Activated naive CD8-positive, alpha-beta T cell treated with anti-CD3 and anti-CD28 coated beads for 36 hours (primary cell): ENCODE measurements around the gene SLC23A2. TPM values are rescaled to one million over a fixed set of nuclear protein-coding genes. Genes with fewer than 3 reads are reported as not detected.
"Not testable (repeated sequence)": the region's sequence is repeated elsewhere in the genome, so short reads cannot be mapped to it uniquely, and the experiment has no call there.

Source experiments
- DNase-seq: peaks from one replicate; pipeline ENCODE4 v3.0.0; 2021
- H3K27ac Mint-ChIP-seq: one replicate; pipeline ENCODE4 v1.8.0; 2022; ENCODE audit warnings: mild to moderate bottlenecking, moderate library complexity, mixed read lengths
- H3K27me3 Mint-ChIP-seq: one replicate; pipeline ENCODE4 v1.8.0; 2022; ENCODE audit warnings: mild to moderate bottlenecking, mixed read lengths
- H3K36me3 Mint-ChIP-seq: one replicate; pipeline ENCODE4 v1.8.0; 2021; ENCODE audit warnings: mild to moderate bottlenecking, mixed read lengths
- H3K4me1 Mint-ChIP-seq: one replicate; pipeline ENCODE4 v1.8.0; 2021; ENCODE audit warnings: mixed read lengths
- H3K4me3 Mint-ChIP-seq: one replicate; pipeline ENCODE4 v1.8.0; 2022; ENCODE audit warnings: mild to moderate bottlenecking, moderate library complexity, mixed read lengths
- H3K9me3 Mint-ChIP-seq: one replicate; pipeline ENCODE4 v1.8.0; 2022; ENCODE audit warnings: mixed read lengths
- total RNA-seq, 2 experiments: library from RNA; stranded (reverse); gene quantifications; one replicate each; pipeline ENCODE4 v1.2.3, GENCODE V29; 2021

Gene SLC23A2
- total RNA-seq, 2 experiments from 2014 or later: 23.2 TPM

GRCh38 chr20:4855555-4855954, 145.8 kb downstream of the SLC23A2 start:
- no peak for DNase-seq
- H3K27me3 Mint-ChIP-seq: no peaks in the 10 kb centered on the region
- H3K36me3 Mint-ChIP-seq: peaks cover 11% of the 10 kb centered on the region
- no peaks in the 10 kb centered on the region for H3K9me3 Mint-ChIP-seq
- no peak overlapping the region for H3K27ac Mint-ChIP-seq
- peaks cover 2% of the 10 kb centered on the region for H3K4me1 Mint-ChIP-seq
- no peak overlapping the region for H3K4me3 Mint-ChIP-seq

GRCh38 chr20:4855097-4855496, 146.2 kb downstream of the SLC23A2 start:
- peaks cover 2% of the 10 kb centered on the region for H3K4me1 Mint-ChIP-seq
- H3K9me3 Mint-ChIP-seq: no peaks in the 10 kb centered on the region
- no peak for DNase-seq
- H3K36me3 Mint-ChIP-seq: peaks cover 8% of the 10 kb centered on the region
- no peak overlapping the region for H3K27ac Mint-ChIP-seq
- H3K27me3 Mint-ChIP-seq: no peaks in the 10 kb centered on the region
- H3K4me3 Mint-ChIP-seq: no peak overlapping the region

- Mint-ChIP-seq H3K36me3 (peaks cover 8% of the 10 kb centered on the region), H3K27ac (no peak overlapping the region), H3K9me3 (no peaks in the 10 kb centered on the region), H3K4me1 (peaks cover 2% of the 10 kb centered on the region), H3K27me3 (no peaks in the 10 kb centered on the region), H3K4me3 (no peak overlapping the region)
- DNase-seq: no peak
Observed at GRCh38 chr20:4854561-4854901, 146.8 kb downstream of the SLC23A2 start.

- Mint-ChIP-seq H3K27me3 (no peaks in the 10 kb centered on the region), H3K36me3 (peaks cover 8% of the 10 kb centered on the region), H3K9me3 (no peaks in the 10 kb centered on the region), H3K4me1 (peaks cover 2% of the 10 kb centered on the region), H3K4me3 (no peak overlapping the region), H3K27ac (no peak overlapping the region)
- no peak for DNase-seq
Observed at GRCh38 chr20:4853757-4854560, 147.4 kb downstream of the SLC23A2 start.

GRCh38 chr20:4853004-4853403, 148.3 kb downstream of the SLC23A2 start:
- DNase-seq: no peak
- no peaks in the 10 kb centered on the region for H3K27me3 Mint-ChIP-seq
- H3K4me1 Mint-ChIP-seq: peaks cover 2% of the 10 kb centered on the region
- H3K36me3 Mint-ChIP-seq: no peaks in the 10 kb centered on the region
- no peaks in the 10 kb centered on the region for H3K9me3 Mint-ChIP-seq
- H3K4me3 Mint-ChIP-seq: no peak overlapping the region
- H3K27ac Mint-ChIP-seq: no peak overlapping the region

GRCh38 chr20:4850960-4851359, 150.3 kb downstream of the SLC23A2 start:
- Mint-ChIP-seq H3K27ac (no peak overlapping the region), H3K9me3 (no peaks in the 10 kb centered on the region), H3K27me3 (no peaks in the 10 kb centered on the region), H3K36me3 (no peaks in the 10 kb centered on the region), H3K4me3 (no peak overlapping the region), H3K4me1 (peaks cover 2% of the 10 kb centered on the region)
- DNase-seq: no peak

- H3K4me1 Mint-ChIP-seq, H3K27ac Mint-ChIP-seq, H3K27me3 Mint-ChIP-seq, H3K36me3 Mint-ChIP-seq, DNase-seq, H3K9me3 Mint-ChIP-seq, H3K4me3 Mint-ChIP-seq: not testable (repeated sequence)
Observed at GRCh38 chr20:4848829-4849228, 152.5 kb downstream of the SLC23A2 start.

- H3K9me3 Mint-ChIP-seq: no peaks in the 10 kb centered on the region
- H3K36me3 Mint-ChIP-seq: no peaks in the 10 kb centered on the region
- H3K27me3 Mint-ChIP-seq: no peaks in the 10 kb centered on the region
- no peak for DNase-seq
- no peak overlapping the region for H3K4me3 Mint-ChIP-seq
- H3K27ac Mint-ChIP-seq: no peak overlapping the region
- H3K4me1 Mint-ChIP-seq: peaks cover 8% of the 10 kb centered on the region
Observed at GRCh38 chr20:4848041-4848440, 153.3 kb downstream of the SLC23A2 start.

GRCh38 chr20:4846821-4847220, 154.5 kb downstream of the SLC23A2 start:
- no peak overlapping the region for H3K4me3 Mint-ChIP-seq
- H3K4me1 Mint-ChIP-seq: peaks cover 8% of the 10 kb centered on the region
- no peak for DNase-seq
- no peaks in the 10 kb centered on the region for H3K27me3 Mint-ChIP-seq
- H3K36me3 Mint-ChIP-seq: no peaks in the 10 kb centered on the region
- no peaks in the 10 kb centered on the region for H3K9me3 Mint-ChIP-seq
- no peak overlapping the region for H3K27ac Mint-ChIP-seq

GRCh38 chr20:4844751-4845465, 156.4 kb downstream of the SLC23A2 start:
- peak overlapping the region; percentile 70 for H3K27ac Mint-ChIP-seq
- H3K9me3 Mint-ChIP-seq: no peaks in the 10 kb centered on the region
- H3K4me1 Mint-ChIP-seq: peaks cover 10% of the 10 kb centered on the region
- no peaks in the 10 kb centered on the region for H3K36me3 Mint-ChIP-seq
- H3K27me3 Mint-ChIP-seq: no peaks in the 10 kb centered on the region
- DNase-seq: no peak
- H3K4me3 Mint-ChIP-seq: no peak overlapping the region

- no peaks in the 10 kb centered on the region for H3K9me3 Mint-ChIP-seq
- DNase-seq: no peak
- peaks cover 10% of the 10 kb centered on the region for H3K4me1 Mint-ChIP-seq
- H3K4me3 Mint-ChIP-seq: no peak overlapping the region
- peak overlapping the region; percentile 70 for H3K27ac Mint-ChIP-seq
- H3K27me3 Mint-ChIP-seq: no peaks in the 10 kb centered on the region
- H3K36me3 Mint-ChIP-seq: no peaks in the 10 kb centered on the region
Observed at GRCh38 chr20:4844325-4844724, 157.0 kb downstream of the SLC23A2 start.

GRCh38 chr20:4840801-4841200, 160.5 kb downstream of the SLC23A2 start:
- no peak overlapping the region for H3K27ac Mint-ChIP-seq
- H3K36me3 Mint-ChIP-seq: no peaks in the 10 kb centered on the region
- H3K4me3 Mint-ChIP-seq: no peak overlapping the region
- H3K9me3 Mint-ChIP-seq: no peaks in the 10 kb centered on the region
- peaks cover 10% of the 10 kb centered on the region for H3K4me1 Mint-ChIP-seq
- DNase-seq: no peak
- no peaks in the 10 kb centered on the region for H3K27me3 Mint-ChIP-seq

GRCh38 chr20:4838526-4838925, 162.8 kb downstream of the SLC23A2 start:
- DNase-seq: no peak
- H3K27me3 Mint-ChIP-seq: no peaks in the 10 kb centered on the region
- no peak overlapping the region for H3K4me3 Mint-ChIP-seq
- no peaks in the 10 kb centered on the region for H3K9me3 Mint-ChIP-seq
- no peak overlapping the region for H3K27ac Mint-ChIP-seq
- H3K4me1 Mint-ChIP-seq: peaks cover 5% of the 10 kb centered on the region
- no peaks in the 10 kb centered on the region for H3K36me3 Mint-ChIP-seq

GRCh38 chr20:4837760-4838159, 163.6 kb downstream of the SLC23A2 start:
- DNase-seq: no peak
- Mint-ChIP-seq H3K27me3 (no peaks in the 10 kb centered on the region), H3K27ac (no peak overlapping the region), H3K4me1 (peaks cover 5% of the 10 kb centered on the region), H3K9me3 (no peaks in the 10 kb centered on the region), H3K4me3 (no peak overlapping the region), H3K36me3 (no peaks in the 10 kb centered on the region)

GRCh38 chr20:4836935-4837334, 164.4 kb downstream of the SLC23A2 start:
- no peaks in the 10 kb centered on the region for H3K36me3 Mint-ChIP-seq
- H3K4me1 Mint-ChIP-seq: peaks cover 5% of the 10 kb centered on the region
- no peak for DNase-seq
- H3K9me3 Mint-ChIP-seq: no peaks in the 10 kb centered on the region
- no peaks in the 10 kb centered on the region for H3K27me3 Mint-ChIP-seq
- no peak overlapping the region for H3K27ac Mint-ChIP-seq
- H3K4me3 Mint-ChIP-seq: no peak overlapping the region

GRCh38 chr20:4836473-4836872, 164.8 kb downstream of the SLC23A2 start:
- H3K4me3 Mint-ChIP-seq: no peak overlapping the region

More at GRCh38 chr20:4836473-4836872, 164.8 kb downstream of the SLC23A2 start:
- Mint-ChIP-seq H3K27ac (no peak overlapping the region), H3K4me1 (peaks cover 5% of the 10 kb centered on the region), H3K36me3 (no peaks in the 10 kb centered on the region), H3K27me3 (no peaks in the 10 kb centered on the region), H3K9me3 (no peaks in the 10 kb centered on the region)
- no peak for DNase-seq
